IMR-90 (cell line): Measurements from ENCODE around the gene DVL2. TPM values are rescaled to one million over a fixed set of nuclear protein-coding genes. Genes with fewer than 3 reads are reported as not detected.
A peak's percentile ranks its signal among the peaks of the same experiment; 100 is the strongest.

Source experiments
- ATAC-seq: fragments of 200-7000 bp; cut with Tn5 transposase; 2 replicates; pipeline ENCODE4 v1.9.1; 2020; ENCODE audit warnings: low read depth, mild to moderate bottlenecking, moderate library complexity
- BruUV-seq: library from RNA; stranded (reverse); fragments of 400-500 nt; replicated peaks from 2 replicates; lab custom pipeline; 2021; lab: Mats Ljungman, UMichigan
- CTCF ChIA-PET: fragments of 300-600 bp; formaldehyde crosslinking; extraction: SDS; loops from one replicate; lab custom pipeline; 2021; ENCODE audit warnings: antibody characterized with exemption; lab: Yijun Ruan, JAX
- POLR2A ChIA-PET: fragments of 300-600 bp; sonication (Branson Sonifier 250); formaldehyde crosslinking; loops from one replicate; lab custom pipeline; 2022; ENCODE audit warnings: antibody characterized with exemption; ENCODE audit not compliant: unreplicated experiment; lab: Charles Lee
- DNase-seq: peaks from one replicate; pipeline ENCODE4 v3.0.0; 2013
- H2AFZ ChIP-seq: replicated peaks from 2 replicates; pipeline ENCODE3; 2013; ENCODE audit warnings: low read length, mild to moderate bottlenecking; ENCODE audit not compliant: poor library complexity
- H2AK5ac ChIP-seq: 2 replicates; pipeline ENCODE4 v1.6.1; 2013; ENCODE audit warnings: low read depth, low read length, inconsistent platforms
- H2AK9ac ChIP-seq: replicated peaks from 2 replicates; pipeline ENCODE3; 2013; ENCODE audit warnings: mild to moderate bottlenecking, low read depth, low read length, moderate library complexity; ENCODE audit not compliant: poor library complexity
- H2BK120ac ChIP-seq: 2 replicates; pipeline ENCODE4 v1.6.1; 2013; ENCODE audit warnings: low read depth, low read length, inconsistent platforms
- H2BK15ac ChIP-seq: 3 replicates; pipeline ENCODE4 v1.6.1; 2013; ENCODE audit warnings: low read depth, low read length, inconsistent platforms
- H2BK20ac ChIP-seq: 2 replicates; pipeline ENCODE4 v1.6.1; 2013; ENCODE audit warnings: low read depth, mild to moderate bottlenecking, inconsistent platforms, low read length, moderate library complexity
- H2BK5ac ChIP-seq: 2 replicates; pipeline ENCODE4 v1.6.1; 2013; ENCODE audit warnings: mild to moderate bottlenecking, low read depth, low read length, inconsistent platforms; ENCODE audit not compliant: poor library complexity, severe bottlenecking
- H3K14ac ChIP-seq: replicated peaks from 2 replicates; pipeline ENCODE4 v1.6.1; 2013; ENCODE audit warnings: low read depth, low read length, inconsistent platforms
- H3K18ac ChIP-seq: 2 replicates; pipeline ENCODE4 v1.6.1; 2013; ENCODE audit warnings: low read depth, low read length, control low read depth
- H3K23ac ChIP-seq: 2 replicates; pipeline ENCODE4 v1.6.1; 2013; ENCODE audit warnings: low read depth, low read length, inconsistent platforms
- H3K27ac ChIP-seq: 2 replicates; pipeline ENCODE4 v1.5.1; 2013; ENCODE audit warnings: mild to moderate bottlenecking, control low read depth, low read length; ENCODE audit not compliant: insufficient read depth
- H3K27me3 ChIP-seq: 2 replicates; pipeline ENCODE4 v1.6.1; 2013; ENCODE audit warnings: low read length; ENCODE audit not compliant: control insufficient read depth, insufficient read depth
- H3K36me3 ChIP-seq: 2 replicates; pipeline ENCODE4 v1.6.1; 2013; ENCODE audit warnings: low read length, mixed read lengths; ENCODE audit not compliant: control insufficient read depth, insufficient read depth
- H3K4ac ChIP-seq: 2 replicates; pipeline ENCODE4 v1.6.1; 2013; ENCODE audit warnings: low read depth, low read length, inconsistent platforms
- H3K4me1 ChIP-seq: 2 replicates; pipeline ENCODE4 v1.6.1; 2013; ENCODE audit warnings: low read length, mixed read lengths; ENCODE audit not compliant: control insufficient read depth, insufficient read depth
- H3K4me2 ChIP-seq: 2 replicates; pipeline ENCODE4 v1.6.1; 2013; ENCODE audit warnings: low read depth, mild to moderate bottlenecking, control low read depth, low read length, moderate library complexity
- H3K4me3 ChIP-seq: 2 replicates; pipeline ENCODE4 v1.5.1; 2013; ENCODE audit warnings: low read depth, mild to moderate bottlenecking, control low read depth, low read length, moderate library complexity; ENCODE audit not compliant: insufficient read depth
- H3K56ac ChIP-seq: 2 replicates; pipeline ENCODE4 v1.6.1; 2013; ENCODE audit warnings: low read length, inconsistent platforms; ENCODE audit not compliant: insufficient read depth; ENCODE audit errors: extremely low read depth
- H3K79me1 ChIP-seq, 2 experiments: 2 replicates each; pipeline ENCODE4 v1.6.1; 2013; ENCODE audit warnings: low read length in 2 of 2, inconsistent platforms in 1 of 2, low read depth in 1 of 2
- H3K9ac ChIP-seq: 2 replicates; pipeline ENCODE4 v1.6.1; 2013; ENCODE audit warnings: low read depth, low read length, control low read depth
- H3K9me1 ChIP-seq: 2 replicates; pipeline ENCODE4 v1.6.1; 2013; ENCODE audit warnings: low read length, inconsistent platforms; ENCODE audit not compliant: insufficient read depth
- H3K9me3 ChIP-seq: 2 replicates; pipeline ENCODE4 v1.6.1; 2013; ENCODE audit warnings: low read length; ENCODE audit not compliant: control insufficient read depth, insufficient read depth
- H4K20me1 ChIP-seq: 2 replicates; pipeline ENCODE4 v1.6.1; 2013; ENCODE audit warnings: low read length, inconsistent platforms; ENCODE audit not compliant: insufficient read depth
- H4K5ac ChIP-seq: 2 replicates; pipeline ENCODE4 v1.6.1; 2013; ENCODE audit warnings: mild to moderate bottlenecking, low read depth, low read length, control low read depth
- H4K8ac ChIP-seq, 2 experiments: 2 replicates each; pipeline ENCODE4 v1.6.1; 2013; ENCODE audit warnings: low read depth in 2 of 2, low read length in 2 of 2, control low read depth in 1 of 2, inconsistent platforms in 1 of 2
- H4K91ac ChIP-seq: 2 replicates; pipeline ENCODE4 v1.6.1; 2013; ENCODE audit warnings: low read depth, low read length, inconsistent platforms; ENCODE audit not compliant: insufficient read depth
- CEBPB ChIP-seq: IDR thresholded peaks from 2 replicates; pipeline ENCODE4 v1.6.1; 2012; ENCODE audit warnings: low read depth, low read length, improper control_type of control experiment
- MAFK ChIP-seq: IDR thresholded peaks from 2 replicates; pipeline ENCODE4 v1.6.1; 2012; ENCODE audit warnings: low read depth, low read length, improper control_type of control experiment
- MAZ ChIP-seq: IDR thresholded peaks from 2 replicates; pipeline ENCODE4 v1.6.1; 2012; ENCODE audit warnings: low read depth, mild to moderate bottlenecking, low read length, improper control_type of control experiment, moderate library complexity, borderline replicate concordance
- NFE2L2 ChIP-seq: fragments of 150-350 bp; IDR thresholded peaks from 2 replicates; pipeline ENCODE4 v1.6.1; 2016; ENCODE audit warnings: low read depth, mild to moderate bottlenecking, low read length
- WGBS, 2 experiments: methylation state at CpG; one replicate each; pipeline versions ENCODE4 v1.1.5 to v1.1.7; 2013; ENCODE audit warnings: missing lambda C conversion rate in 2 of 2; ENCODE audit not compliant: insufficient read length in 1 of 2; ENCODE audit errors: extremely low coverage in 2 of 2; 5-methylcytosine and 5-hydroxymethylcytosine counted together
- dilution Hi-C: fragments of 300-500 bp; cut with HindIII; formaldehyde crosslinking; loops from one replicate; pipeline ENCODE4 v1.14.3; 2018; ENCODE audit warnings: low sequenced_read_pairs; ENCODE audit not compliant: unreplicated experiment
- in situ Hi-C: fragments of 300-500 bp; cut with MboI; formaldehyde crosslinking; loops from 3 replicates; pipeline ENCODE4 v1.14.3; 2019; ENCODE audit warnings: low sequenced_read_pairs, inconsistent platforms, mixed read lengths
- intact Hi-C: fragments of 100-400 bp; cut with micrococcal nuclease; formaldehyde crosslinking; loops from 2 replicates; pipeline ENCODE4 v1.10.0; 2022
- polyA plus RNA-seq, 3 experiments: library from polyadenylated mRNA; depleted of rRNA; stranded (reverse); fragments of >200 nt; gene quantifications; 2 replicates each; pipeline ENCODE4 v1.2.3, GENCODE V29; 2012; ENCODE audit warnings: low replicate concordance in 1 of 3
- total RNA-seq: library from RNA; depleted of rRNA; stranded (reverse); fragments of >200 nt; gene quantifications from 2 replicates; pipeline ENCODE4 v1.2.3, GENCODE V29; 2012
- TF ChIP-seq, protein P1 (sequence below): conservative IDR thresholded peaks from 2 replicates; pipeline ENCODE4 v1.5.1; 2012; ENCODE audit warnings: mild to moderate bottlenecking, low read depth, low read length, improper control_type of control experiment
- TF ChIP-seq, protein P2 (sequence below): fragments of 150-350 bp; IDR thresholded peaks from 2 replicates; pipeline ENCODE4 v1.6.1; 2017; ENCODE audit warnings: mild to moderate bottlenecking, antibody characterized with exemption, low read length, low read depth

The DVL2 gene
- total and polyA plus RNA-seq, 2 of the 4 experiments (the other 2 are of a cell fraction), result 11.8 to 21.3 TPM

DNA sequence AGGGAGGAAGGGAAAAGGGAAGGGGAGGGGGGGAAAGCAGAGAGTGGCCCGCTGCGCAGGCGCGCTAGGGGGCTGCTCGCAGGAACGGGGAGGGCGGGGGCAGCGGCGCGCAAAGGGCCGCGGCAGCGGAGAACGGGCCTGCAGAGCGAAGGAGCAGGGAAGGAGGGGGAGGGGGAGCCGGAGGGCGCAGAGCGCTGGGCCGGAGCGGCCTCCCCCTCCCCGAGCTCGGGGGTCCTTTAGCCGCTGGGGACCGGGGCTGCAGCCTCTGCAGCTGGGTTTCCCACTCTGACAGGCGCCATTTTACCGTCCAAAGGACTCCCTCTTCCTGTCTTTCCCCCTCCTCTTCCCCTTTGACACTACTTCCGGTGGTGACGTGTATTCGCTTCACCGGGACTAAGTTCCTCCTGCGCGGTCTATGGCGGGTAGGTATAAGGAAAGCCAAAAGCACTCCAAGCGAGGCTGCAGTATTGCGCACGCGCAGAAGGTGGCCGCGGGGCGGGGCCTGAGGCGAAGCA lies 17.4 kb upstream of the DVL2 start, which contains the start of gene CTDNEP1:
CTDNEP1 (minus strand) TSS at position 74 of the 515 bp plus-strand sequence. CDS start 438 bp downstream, outside the sequence.
- H4K8ac ChIP-seq, result peak within 1 kb of the TSS; percentile 90 to 98
- peak within 1 kb of the TSS; percentile 65; the same call in 1 of the 3 replicates for H2BK15ac ChIP-seq
- peak within 1 kb of the TSS; percentile 96 for H3K4ac ChIP-seq
- TF ChIP-seq CEBPB (no peak), NFE2L2 (no peak), MAZ (peak; percentile 85; the same call in 1 of the 2 replicates), MAFK (no peak)
- TF ChIP-seq, protein P1, sequence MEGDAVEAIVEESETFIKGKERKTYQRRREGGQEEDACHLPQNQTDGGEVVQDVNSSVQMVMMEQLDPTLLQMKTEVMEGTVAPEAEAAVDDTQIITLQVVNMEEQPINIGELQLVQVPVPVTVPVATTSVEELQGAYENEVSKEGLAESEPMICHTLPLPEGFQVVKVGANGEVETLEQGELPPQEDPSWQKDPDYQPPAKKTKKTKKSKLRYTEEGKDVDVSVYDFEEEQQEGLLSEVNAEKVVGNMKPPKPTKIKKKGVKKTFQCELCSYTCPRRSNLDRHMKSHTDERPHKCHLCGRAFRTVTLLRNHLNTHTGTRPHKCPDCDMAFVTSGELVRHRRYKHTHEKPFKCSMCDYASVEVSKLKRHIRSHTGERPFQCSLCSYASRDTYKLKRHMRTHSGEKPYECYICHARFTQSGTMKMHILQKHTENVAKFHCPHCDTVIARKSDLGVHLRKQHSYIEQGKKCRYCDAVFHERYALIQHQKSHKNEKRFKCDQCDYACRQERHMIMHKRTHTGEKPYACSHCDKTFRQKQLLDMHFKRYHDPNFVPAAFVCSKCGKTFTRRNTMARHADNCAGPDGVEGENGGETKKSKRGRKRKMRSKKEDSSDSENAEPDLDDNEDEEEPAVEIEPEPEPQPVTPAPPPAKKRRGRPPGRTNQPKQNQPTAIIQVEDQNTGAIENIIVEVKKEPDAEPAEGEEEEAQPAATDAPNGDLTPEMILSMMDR, result no peak
- TF ChIP-seq, protein P2, sequence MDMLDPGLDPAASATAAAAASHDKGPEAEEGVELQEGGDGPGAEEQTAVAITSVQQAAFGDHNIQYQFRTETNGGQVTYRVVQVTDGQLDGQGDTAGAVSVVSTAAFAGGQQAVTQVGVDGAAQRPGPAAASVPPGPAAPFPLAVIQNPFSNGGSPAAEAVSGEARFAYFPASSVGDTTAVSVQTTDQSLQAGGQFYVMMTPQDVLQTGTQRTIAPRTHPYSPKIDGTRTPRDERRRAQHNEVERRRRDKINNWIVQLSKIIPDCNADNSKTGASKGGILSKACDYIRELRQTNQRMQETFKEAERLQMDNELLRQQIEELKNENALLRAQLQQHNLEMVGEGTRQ, result no peak
- peak; percentile 100 for DNase-seq
- peak within 1 kb of the TSS; percentile 73 for H2BK120ac ChIP-seq
- H4K91ac ChIP-seq, result peak within 1 kb of the TSS; percentile 93
- CTCF ChIA-PET, result no interaction called here
- peak within 1 kb of the TSS; percentile 93 for H3K27ac ChIP-seq
- peak within 1 kb of the TSS; percentile 88 for H3K9ac ChIP-seq
- POLR2A ChIA-PET, result interaction anchor here (0.6 kb wide), 1 partner anchor 10 kb away, joined by 4 read pairs; the partner anchor contains the start of gene GABARAP
- intact Hi-C loops (no loop called here), dilution Hi-C loops (no loop called here), in situ Hi-C loops (no loop called here)
- no peaks in the 10 kb centered on the region for H3K9me3 ChIP-seq
- peak within 1 kb of the TSS; percentile 71 for H3K4me3 ChIP-seq
- peaks cover 9% of the 10 kb centered on the region; the same call in 1 of the 2 replicates for H4K20me1 ChIP-seq
- BruUV-seq, result no TSS peak
- H2BK20ac ChIP-seq, result no peak within 1 kb of the TSS
- H2AFZ ChIP-seq, result peak within 1 kb of the TSS; percentile 99
- peak within 1 kb of the TSS; percentile 51 for H3K18ac ChIP-seq
- WGBS, 2 experiments, result 0% methylated on average over 2 of the region's 41 CpGs; no CpG with 5 or more reads in 1 of the 2 experiments
- H3K14ac ChIP-seq, result peak within 1 kb of the TSS; percentile 91
- H3K4me2 ChIP-seq, result peak within 1 kb of the TSS; percentile 99
- H3K23ac ChIP-seq, result peak within 1 kb of the TSS; percentile 93
- peaks cover 7 to 49% of the 10 kb centered on the region in 2 experiments; a peak in 3 of 4 replicates for H3K79me1 ChIP-seq
- H3K9me1 ChIP-seq, result peaks cover 10% of the 10 kb centered on the region
- peaks cover 14% of the 10 kb centered on the region for H3K36me3 ChIP-seq
- ATAC-seq, result peak; percentile 89
- H2AK5ac ChIP-seq, result peak within 1 kb of the TSS; percentile 95
- peak within 1 kb of the TSS; percentile 94 for H2BK5ac ChIP-seq
- peak within 1 kb of the TSS; percentile 94 for H3K56ac ChIP-seq
- H4K5ac ChIP-seq, result peak within 1 kb of the TSS; percentile 91
- no peaks in the 10 kb centered on the region for H3K27me3 ChIP-seq
- H3K4me1 ChIP-seq, result peaks cover 8% of the 10 kb centered on the region
- peak within 1 kb of the TSS; percentile 99 for H2AK9ac ChIP-seq
